ENCODE measurements around the gene ARHGAP20. TPM values are rescaled to one million over a fixed set of nuclear protein-coding genes. Genes with fewer than 3 reads are reported as not detected.

The ARHGAP20 gene
- total and polyA plus RNA-seq, 2 of the 8 experiments (the other 6 are each of a cell fraction or from before 2014, with no cell fraction given) = 0.05 to 0.28 TPM

GRCh38 chr11:110582728-110583432 is 129.4 kb downstream of the ARHGAP20 start:
- Histone ChIP-seq H3K27ac (ENCODE audit: low read depth, low read length) (no peak overlapping the region), H4K5ac (ENCODE audit: insufficient read length, low read depth, low read length) (no peak overlapping the region), H2AK5ac (ENCODE audit: low read depth, low read length) (no peak overlapping the region), H3K23me2 (ENCODE audit: low read depth, low read length) (no peaks in the 10 kb centered on the region), H3K14ac (ENCODE audit: insufficient read length) (no peak overlapping the region), H2BK120ac (replicated peaks; ENCODE audit: low read depth, low read length) (no peak overlapping the region), H3K4me2 (ENCODE audit: insufficient read depth in 1 of 2, low read depth in 2 of 2, low read length in 2 of 2) (no peak overlapping the region), H2BK5ac (ENCODE audit: low read depth, low read length) (no peak overlapping the region), H2BK15ac (ENCODE audit: low read length) (no peak overlapping the region), H3K4ac (replicated peaks; ENCODE audit: insufficient read length, low read depth, low read length) (no peak overlapping the region), H2BK20ac (ENCODE audit: low read length) (no peak overlapping the region), H3K18ac (ENCODE audit: extremely low read depth, low read length) (no peak overlapping the region), H4K8ac (ENCODE audit: extremely low read depth, insufficient read depth, low read length) (no peak overlapping the region), H3K27me3 (replicated peaks in 1 of 4; ENCODE audit: control insufficient read depth in 3 of 4, extremely low read depth in 1 of 4, insufficient read depth in 3 of 4, low read length in 3 of 4) (no peaks in the 10 kb centered on the region), H3K4me3 (ENCODE audit: extremely low read depth in 1 of 4, insufficient read depth in 2 of 4, low read depth in 3 of 4, low read length in 4 of 4) (no peak overlapping the region), H3K4me1 (replicated peaks in 1 of 4; ENCODE audit: control insufficient read depth in 3 of 4, insufficient read depth in 4 of 4, low read length in 3 of 4) (no peaks in the 10 kb centered on the region), H3K56ac (replicated peaks; ENCODE audit: insufficient read length, low read depth, low read length) (no peak overlapping the region), H3K79me1 (ENCODE audit: low read depth, low read length) (no peaks in the 10 kb centered on the region), H2BK12ac (ENCODE audit: low read depth, low read length) (no peak overlapping the region), H4K91ac (replicated peaks; ENCODE audit: insufficient read length, low read length) (no peak overlapping the region), H2AFZ (ENCODE audit: low read length) (no peak overlapping the region), H4K20me1 (replicated peaks in 1 of 2; ENCODE audit: control insufficient read depth in 1 of 2, insufficient read depth in 2 of 2, low read length in 2 of 2) (no peaks in the 10 kb centered on the region), H3K23ac (ENCODE audit: insufficient read length) (no peak overlapping the region), H3K79me2 (ENCODE audit: control insufficient read depth in 1 of 2, insufficient read depth in 2 of 2, low read length in 2 of 2) (no peaks in the 10 kb centered on the region), H3K36me3 (ENCODE audit: control insufficient read depth in 2 of 4, insufficient read depth in 4 of 4, low read length in 3 of 4) (no peaks in the 10 kb centered on the region), H3K9ac (replicated peaks in 1 of 4; ENCODE audit: extremely low read depth in 1 of 4, low read depth in 3 of 4, low read length in 3 of 4) (no peak overlapping the region), H3K9me3 (ENCODE audit: insufficient read depth in 2 of 2, low read depth in 1 of 2, low read length in 1 of 2) (no peaks in the 10 kb centered on the region)
- no peak for DNase-seq (ENCODE audit: low read depth in 1 of 2, low spot score in 2 of 2)
- FAIRE-seq = no peak
- no peak for TF ChIP-seq NRF1 (IDR thresholded peaks at IDR 0.05; ENCODE audit: low read depth, low read length)
- WGBS, 2 experiments (ENCODE audit: extremely low coverage in 1 of 2, insufficient coverage in 1 of 2, insufficient read length in 1 of 2, insufficient replicate concordance in 2 of 2, low coverage in 1 of 2, low lambda C conversion rate in 2 of 2, missing lambda C conversion rate in 1 of 2) = 86% methylated on average over 2 of the region's 2 CpGs; no CpG with 5 or more reads in 1 of the 2 experiments
- ChIA-PET POLR2A (ENCODE audit: partially characterized antibody) (no interaction called here), CTCF (ENCODE audit: partially characterized antibody) (interaction anchor here (1.2 kb wide), 1 partner anchor 110 kb away, joined by 3 read pairs; no protein-coding TSS in a partner anchor)

Data from H1 (cell line).